MV-4-11 (cell line): ENCODE data around the gene CD70.
"Not testable (repeated sequence)": the region's sequence is repeated elsewhere in the genome, so short reads cannot be mapped to it uniquely, and the experiment has no call there.

ENCODE experiments used
- DNase-seq: peaks from one replicate; lab custom pipeline; 2025; lab: John Stamatoyannopoulos, UW

Gene CD70

DNA sequence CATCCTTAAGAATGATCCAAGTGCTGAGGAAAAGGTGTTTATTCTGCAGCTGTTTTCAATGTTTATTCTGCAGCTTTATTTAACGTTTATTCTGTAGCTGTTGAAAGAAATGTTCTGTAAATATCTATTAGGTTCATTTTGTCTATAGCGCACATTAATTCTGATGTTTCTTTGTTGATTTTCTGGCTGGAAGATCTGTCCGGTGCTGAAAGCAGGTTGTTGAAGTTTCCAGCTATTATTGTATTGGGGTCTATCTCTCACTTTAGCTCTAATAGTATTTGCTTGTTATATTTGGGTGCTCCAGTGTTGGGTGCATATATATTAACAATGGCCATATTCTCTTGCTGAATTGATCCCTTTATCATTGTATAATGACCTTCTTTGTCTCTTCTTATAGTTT is 20.2 kb downstream of the CD70 start:
- no peak for DNase-seq

GRCh38 chr19:6568816-6569215 is 22.1 kb downstream of the CD70 start:
- peak; percentile 62 for DNase-seq

DNA sequence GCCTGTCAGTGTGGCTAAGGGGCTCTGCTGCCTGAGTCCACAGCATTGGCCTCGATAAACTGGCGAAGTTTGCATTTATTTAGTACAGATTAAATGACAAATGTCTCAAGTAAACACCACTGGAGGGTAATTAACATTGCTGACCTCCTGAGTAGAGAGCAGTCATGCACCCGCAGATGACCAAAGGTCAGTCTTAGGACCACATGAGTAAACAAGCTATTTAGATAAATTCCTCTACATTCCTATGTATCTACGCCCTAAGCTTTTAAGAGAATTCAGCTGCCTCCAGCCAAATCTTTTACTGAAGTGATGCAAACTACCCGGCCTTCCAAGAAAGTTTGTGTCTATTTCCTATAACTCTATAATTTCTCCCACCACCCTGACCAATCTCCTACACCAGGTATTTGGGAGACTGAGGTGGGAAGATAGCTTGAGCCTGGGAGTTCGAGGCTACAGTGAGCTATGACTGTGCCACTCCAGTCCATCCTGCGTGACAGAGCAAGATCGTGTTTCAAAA is 22.9 kb downstream of the CD70 start:
- DNase-seq, result no peak

- not testable (repeated sequence) for DNase-seq
Measured at GRCh38 chr19:6566727-6567126, 24.2 kb downstream of the CD70 start.

DNA sequence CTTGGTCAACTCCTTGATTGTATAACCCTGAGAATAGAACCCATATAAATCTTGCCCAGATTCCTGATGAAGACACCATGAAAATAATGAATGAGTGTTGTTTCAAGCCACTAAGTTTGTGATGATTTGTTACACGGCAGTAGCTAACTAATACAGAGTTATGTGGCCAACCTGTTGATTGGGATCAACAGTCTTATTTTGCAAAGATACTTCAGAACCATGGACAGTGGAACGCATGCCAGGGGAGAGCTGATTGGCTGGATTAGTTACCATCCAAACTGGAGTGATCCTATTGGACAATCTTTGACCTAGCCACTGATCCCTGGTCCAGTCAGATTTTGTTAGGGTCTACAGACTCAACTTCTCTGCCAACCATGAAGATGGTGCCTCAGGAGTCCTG is 26.6 kb downstream of the CD70 start:
- peak; percentile 66 for DNase-seq

DNA sequence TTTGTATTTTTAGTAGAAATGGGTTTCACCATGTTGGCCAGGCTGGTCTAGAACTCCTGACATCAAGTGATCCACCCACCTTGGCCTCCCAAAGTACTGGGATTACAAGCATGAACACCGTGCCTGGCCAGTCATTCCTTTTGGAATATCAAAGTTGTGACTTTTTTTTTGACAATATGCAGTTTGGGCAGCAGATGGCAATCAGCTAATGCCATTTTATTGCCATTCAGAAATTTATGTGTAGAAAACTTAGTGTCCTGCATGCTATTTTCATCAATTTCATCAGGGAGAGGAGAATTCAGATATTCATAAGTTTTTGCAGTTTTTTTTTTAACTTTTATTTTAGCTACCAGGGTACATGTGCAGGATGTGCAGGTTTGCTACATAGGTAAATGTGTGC is 28.5 kb downstream of the CD70 start:
- DNase-seq, result not testable (repeated sequence)

GRCh38 chr19:6556480-6557195 is 34.3 kb downstream of the CD70 start:
- DNase-seq, result peak; percentile 54

GRCh38 chr19:6556043-6556449 is 34.9 kb downstream of the CD70 start:
- no peak for DNase-seq

DNA sequence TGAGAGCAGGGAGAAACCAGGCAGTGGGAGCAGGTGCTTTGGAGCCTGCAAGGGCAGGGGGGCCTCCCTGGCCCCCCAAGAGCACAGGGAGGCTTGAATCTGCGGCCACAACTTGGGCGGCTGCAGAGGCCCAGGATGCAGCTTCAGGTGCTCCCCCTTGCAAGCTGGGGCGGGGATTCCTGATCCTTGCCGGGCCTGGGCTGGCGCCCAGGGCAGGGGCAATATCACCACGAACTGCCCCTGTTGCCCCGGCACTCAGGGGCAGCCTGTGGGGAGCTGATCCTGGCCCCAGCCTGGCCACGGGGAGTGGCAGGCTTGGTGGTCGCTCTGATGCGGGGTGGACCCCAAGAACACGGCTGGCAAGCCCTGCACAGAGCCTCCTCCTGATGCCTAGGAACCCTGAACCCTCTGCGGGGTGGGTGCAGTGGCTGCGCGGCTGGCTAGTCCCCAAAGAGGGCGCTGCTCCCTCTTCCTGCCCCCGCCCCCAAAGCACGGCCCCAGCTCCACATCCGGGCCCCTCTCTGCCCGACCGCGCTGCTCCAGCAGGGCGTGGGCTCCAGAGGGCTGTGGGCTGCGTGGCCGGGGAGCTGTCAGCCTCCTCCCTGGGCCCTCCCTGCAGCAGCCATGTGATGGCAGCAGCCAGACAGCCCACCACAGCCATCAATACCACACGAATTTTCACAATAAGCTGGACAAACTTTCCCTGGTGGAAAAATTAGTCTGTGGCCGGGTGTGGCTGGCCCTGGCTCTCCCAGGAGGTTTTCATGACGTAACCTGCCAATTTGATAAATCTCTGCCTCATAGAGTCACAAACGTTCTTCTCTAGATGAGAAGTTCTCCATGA is 39.1 kb downstream of the CD70 start:
- DNase-seq, result peak; percentile 32

- DNase-seq, result no peak
Measured at GRCh38 chr19:6551091-6551490, 39.9 kb downstream of the CD70 start.

GRCh38 chr19:6550679-6551078 is 40.3 kb downstream of the CD70 start:
- peak; percentile 82 for DNase-seq

GRCh38 chr19:6543866-6544347 is 47.0 kb downstream of the CD70 start:
- no peak for DNase-seq

- DNase-seq, result peak; percentile 49
Measured at GRCh38 chr19:6540918-6541689, 49.8 kb downstream of the CD70 start.

DNA sequence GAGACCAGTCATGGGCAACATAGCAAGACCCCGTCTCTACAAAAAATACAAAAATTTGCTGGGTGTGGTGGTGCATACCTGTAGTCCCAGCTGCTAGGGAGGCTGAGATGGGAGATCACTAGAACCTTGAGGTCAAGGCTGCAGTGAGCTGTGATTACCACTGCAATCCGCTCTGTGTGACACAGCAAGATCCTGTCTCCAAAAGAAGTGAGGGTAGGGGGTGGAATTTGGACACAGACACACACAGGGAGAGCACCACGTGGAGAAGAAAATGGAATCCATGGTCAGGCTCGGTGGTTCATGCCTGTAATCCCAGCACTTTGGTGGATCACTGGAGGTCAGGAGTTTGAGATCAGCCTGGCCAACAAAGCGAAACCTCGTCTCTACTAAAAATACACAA is 51.4 kb downstream of the CD70 start:
- no peak for DNase-seq
